ENCODE measurements around the gene MUC3A.
"Not testable (repeated sequence)": the region's sequence is repeated elsewhere in the genome, so short reads cannot be mapped to it uniquely, and the experiment has no call there.

The MUC3A gene

DNA sequence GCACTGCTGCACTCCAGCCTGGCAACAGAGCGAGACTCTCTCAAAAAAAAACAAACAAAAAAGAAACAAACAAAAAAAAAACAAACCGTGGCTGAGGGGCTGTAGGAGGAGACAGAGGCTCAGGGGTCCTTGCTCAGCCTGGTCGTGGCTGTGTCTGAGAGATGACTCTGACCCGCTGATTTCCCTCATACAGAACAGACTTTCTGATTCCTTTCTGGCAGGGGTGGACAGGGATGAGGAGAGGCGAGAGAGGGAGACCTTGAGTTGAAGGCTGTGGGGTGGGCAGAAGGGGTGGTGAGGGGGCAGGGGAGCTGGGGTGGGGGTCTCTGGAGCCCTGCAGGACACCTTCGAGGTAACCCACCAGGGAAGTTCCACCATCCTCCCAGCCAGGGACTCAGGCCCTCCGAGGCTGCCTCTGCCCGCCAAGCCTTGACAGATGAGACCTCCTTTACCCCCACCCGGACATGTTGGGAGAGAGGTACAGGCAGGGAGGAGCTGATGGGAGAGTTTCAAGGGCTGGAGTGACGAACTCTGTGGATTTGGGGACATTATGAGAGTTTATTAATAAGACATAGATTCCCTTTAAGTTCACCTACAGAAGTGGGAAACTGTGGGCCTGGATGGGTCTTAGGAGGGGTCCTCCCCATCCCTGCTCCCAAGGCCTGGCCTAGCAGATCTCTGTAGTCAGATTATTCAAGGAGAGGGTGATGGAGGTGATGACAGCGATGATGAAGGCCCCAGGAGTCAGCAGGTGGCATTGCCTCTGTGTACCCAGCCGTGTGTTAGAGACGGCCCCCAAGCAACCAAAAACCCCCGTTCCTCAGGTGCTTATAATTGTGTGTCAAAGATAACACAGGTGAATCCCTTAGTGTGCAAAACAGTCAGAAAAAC is 22.0 kb downstream of the MUC3A start:
- FAIRE-seq = no peak

- FAIRE-seq = no peak
Measured at GRCh38 chr7:100972002-100972347, 22.6 kb downstream of the MUC3A start.

DNA sequence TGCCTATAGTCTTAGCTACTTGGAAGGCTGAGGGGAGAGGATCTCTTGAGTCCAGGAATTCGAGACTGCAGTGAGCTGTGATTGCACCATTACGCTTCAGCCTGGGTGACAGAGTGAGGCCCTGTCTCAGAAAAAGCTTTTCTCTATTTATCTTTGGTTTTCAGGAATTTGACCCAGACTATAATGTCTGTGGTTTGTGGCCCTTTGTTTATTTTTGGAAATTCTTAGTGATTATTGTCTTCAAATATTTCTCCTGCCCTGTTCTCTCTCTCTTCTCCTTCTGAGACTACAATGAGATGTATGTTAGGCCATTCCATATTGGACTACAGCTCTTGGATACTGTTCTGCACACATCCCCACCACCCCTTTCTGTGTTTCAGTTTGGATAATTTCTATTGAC is 24.7 kb downstream of the MUC3A start:
- FAIRE-seq = no peak

GRCh38 chr7:100975371-100975821 is 26.1 kb downstream of the MUC3A start:
- no peak for FAIRE-seq

DNA sequence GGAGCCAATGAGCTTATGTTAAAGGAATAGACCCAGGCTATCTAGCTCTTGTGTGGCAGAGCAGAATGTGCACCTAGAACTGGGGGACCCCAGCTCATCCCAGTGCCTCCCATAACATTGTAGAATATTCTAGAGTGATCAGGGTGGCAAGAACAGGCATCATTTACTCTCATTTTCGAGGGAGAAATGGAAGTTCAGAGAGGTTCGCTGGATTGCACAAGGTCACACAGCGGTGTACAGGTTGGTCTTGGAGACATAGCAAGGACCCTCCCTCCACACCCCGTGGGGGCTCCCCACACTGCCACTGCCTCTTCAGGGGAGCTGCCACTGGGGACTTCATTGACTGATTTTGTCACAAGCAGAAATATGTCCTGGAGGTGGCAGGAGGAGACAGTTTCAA is 29.0 kb downstream of the MUC3A start:
- FAIRE-seq = no peak

GRCh38 chr7:100983451-100984187 is 34.3 kb downstream of the MUC3A start:
- no peak for FAIRE-seq

DNA sequence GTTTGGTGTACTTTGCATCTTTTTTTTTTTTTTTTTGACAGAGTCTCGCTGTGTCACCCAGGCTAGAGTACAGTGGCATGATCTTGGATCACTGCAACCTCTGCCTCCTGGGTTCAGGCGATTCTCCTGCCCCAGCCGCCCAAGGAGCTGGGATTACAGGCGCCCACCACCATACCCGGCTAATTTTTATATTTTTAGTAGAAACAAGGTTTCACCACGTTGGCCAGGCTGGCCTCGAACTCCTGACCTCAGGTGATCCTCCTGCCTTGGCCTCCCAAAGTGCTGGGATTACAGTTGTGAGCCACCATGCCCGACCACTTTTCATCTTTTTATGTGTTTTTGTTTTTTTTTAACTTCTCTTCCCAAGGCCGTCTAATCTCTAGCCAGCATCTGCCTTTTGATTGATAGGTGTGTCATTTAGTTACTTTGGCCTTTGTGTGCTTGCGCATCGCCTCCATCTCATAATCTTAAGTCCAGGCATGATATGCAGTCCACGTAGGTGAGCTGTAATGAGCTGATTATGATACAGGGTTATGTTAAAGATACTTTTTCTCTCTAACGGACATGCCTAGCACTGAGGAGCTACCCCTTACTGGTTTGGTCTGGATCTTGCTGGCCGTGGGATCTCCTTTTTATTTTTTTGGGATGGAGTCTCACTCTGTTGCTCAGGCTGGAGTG is 35.0 kb downstream of the MUC3A start:
- FAIRE-seq = not testable (repeated sequence)

DNA sequence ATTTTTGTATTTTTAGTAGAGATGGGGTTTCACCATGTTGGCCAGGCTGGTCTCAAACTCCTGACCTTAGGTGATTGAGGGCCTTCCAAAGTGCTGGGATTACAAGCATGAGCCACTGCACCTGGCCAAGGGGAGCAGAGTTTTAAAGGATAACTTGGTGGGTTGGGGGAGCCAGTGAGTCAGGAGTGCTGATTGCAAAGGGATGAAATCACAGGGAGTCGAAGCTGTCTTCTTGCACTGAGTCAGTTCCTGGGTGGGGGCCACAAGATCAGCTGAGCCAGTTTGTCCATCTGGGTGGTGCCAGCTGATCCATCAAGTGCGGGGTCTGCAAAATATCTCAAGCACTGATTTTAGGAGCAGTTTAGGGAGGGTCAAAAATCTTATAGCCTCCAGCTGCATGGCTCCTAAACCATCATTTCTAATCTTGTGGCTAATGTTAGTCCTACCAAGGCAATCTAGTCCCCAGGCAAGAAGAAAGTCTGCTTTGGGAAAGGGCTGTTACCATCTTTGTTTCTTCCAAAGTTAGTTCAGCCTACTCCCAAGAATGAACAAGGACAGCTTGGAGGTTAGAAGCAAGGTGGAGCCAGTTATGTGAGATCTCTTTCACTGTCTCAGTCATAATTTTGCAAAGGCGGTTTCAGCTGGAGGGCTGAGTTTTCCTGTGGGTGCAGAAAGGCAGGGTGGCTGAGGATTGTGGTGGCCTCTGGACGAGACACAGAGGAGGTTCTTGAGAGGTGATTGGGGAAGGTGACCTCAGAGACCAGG is 35.9 kb downstream of the MUC3A start:
- not testable (repeated sequence) for FAIRE-seq

DNA sequence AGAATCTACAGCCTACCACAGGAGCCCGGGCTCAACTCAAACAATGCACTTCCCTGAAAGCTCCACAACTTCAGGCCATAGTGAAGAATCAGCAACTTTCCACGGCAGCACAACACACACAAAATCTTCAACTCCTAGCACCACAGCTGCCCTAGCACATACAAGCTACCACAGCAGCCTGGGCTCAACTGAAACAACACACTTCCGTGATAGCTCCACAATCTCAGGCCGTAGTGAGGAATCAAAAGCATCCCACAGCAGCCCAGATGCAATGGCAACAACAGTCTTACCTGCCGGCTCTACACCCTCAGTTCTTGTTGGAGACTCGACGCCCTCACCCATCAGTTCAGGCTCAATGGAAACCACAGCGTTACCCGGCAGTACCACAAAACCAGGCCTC is 42.3 kb downstream of the MUC3A start:
- FAIRE-seq = no peak

DNA sequence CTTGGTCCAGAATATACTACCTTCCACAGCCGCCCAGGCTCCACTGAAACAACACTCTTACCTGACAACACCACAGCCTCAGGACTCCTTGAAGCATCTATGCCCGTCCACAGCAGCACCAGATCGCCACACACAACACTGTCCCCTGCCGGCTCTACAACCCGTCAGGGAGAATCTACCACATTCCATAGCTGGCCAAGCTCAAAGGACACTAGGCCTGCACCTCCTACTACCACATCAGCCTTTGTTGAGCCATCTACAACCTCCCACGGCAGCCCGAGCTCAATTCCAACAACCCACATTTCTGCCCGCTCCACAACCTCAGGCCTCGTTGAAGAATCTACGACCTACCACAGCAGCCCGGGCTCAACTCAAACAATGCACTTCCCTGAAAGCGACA is 42.9 kb downstream of the MUC3A start:
- not testable (repeated sequence) for FAIRE-seq

DNA sequence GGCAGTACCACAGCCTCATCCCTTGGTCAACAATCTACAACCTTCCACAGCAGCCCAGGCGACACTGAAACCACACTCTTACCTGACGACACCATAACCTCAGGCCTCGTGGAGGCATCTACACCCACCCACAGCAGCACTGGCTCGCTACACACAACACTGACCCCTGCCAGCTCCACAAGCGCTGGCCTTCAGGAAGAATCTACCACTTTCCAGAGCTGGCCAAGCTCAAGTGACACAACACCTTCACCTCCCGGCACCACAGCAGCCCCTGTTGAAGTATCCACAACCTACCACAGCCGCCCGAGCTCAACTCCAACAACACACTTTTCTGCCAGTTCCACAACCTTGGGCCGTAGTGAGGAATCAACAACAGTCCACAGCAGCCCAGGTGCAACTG is 45.3 kb downstream of the MUC3A start:
- FAIRE-seq = not testable (repeated sequence)

- not testable (repeated sequence) for FAIRE-seq
Measured at GRCh38 chr7:100998530-100998929, 49.2 kb downstream of the MUC3A start.

DNA sequence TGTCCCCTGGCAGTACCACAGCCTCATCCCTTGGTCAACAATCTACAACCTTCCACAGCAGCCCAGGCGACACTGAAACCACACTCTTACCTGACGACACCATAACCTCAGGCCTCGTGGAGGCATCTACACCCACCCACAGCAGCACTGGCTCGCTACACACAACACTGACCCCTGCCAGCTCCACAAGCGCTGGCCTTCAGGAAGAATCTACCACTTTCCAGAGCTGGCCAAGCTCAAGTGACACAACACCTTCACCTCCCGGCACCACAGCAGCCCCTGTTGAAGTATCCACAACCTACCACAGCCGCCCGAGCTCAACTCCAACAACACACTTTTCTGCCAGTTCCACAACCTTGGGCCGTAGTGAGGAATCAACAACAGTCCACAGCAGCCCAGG is 50.0 kb downstream of the MUC3A start:
- not testable (repeated sequence) for FAIRE-seq

DNA sequence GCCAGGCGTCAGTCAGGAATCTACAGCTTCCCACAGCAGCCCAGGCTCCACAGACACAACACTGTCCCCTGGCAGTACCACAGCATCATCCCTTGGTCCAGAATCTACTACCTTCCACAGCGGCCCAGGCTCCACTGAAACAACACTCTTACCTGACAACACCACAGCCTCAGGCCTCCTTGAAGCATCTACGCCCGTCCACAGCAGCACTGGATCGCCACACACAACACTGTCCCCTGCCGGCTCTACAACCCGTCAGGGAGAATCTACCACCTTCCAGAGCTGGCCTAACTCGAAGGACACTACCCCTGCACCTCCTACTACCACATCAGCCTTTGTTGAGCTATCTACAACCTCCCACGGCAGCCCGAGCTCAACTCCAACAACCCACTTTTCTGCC is 50.7 kb downstream of the MUC3A start:
- FAIRE-seq = not testable (repeated sequence)

DNA sequence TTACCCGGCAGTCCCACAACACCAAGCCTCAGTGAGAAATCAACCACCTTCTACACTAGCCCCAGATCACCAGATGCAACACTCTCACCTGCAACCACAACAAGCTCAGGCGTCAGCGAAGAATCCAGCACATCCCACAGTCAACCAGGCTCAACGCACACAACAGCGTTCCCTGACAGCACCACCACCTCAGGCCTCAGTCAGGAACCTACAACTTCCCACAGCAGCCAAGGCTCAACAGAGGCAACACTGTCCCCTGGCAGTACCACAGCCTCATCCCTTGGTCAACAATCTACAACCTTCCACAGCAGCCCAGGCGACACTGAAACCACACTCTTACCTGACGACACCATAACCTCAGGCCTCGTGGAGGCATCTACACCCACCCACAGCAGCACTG is 53.0 kb downstream of the MUC3A start:
- FAIRE-seq = not testable (repeated sequence)

DNA sequence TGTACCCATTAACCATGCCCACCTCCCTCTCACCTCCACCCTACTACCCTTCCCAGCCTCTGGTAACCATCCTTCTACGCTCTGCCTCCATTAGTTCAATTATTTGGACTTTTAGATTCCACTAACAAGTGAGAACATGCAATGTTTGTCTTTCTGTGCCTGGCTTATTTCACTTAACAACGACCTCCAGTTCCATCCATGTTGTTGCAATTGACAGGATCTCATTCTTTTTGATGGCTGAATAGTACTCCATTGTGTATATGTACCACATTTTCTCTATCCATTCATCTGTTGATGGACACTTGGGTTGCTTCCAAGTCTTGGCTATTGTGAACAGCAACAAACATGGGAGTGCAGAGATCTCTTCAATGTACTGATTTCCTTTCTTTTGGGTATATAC is 58.0 kb downstream of the MUC3A start:
- FAIRE-seq = not testable (repeated sequence)

DNA sequence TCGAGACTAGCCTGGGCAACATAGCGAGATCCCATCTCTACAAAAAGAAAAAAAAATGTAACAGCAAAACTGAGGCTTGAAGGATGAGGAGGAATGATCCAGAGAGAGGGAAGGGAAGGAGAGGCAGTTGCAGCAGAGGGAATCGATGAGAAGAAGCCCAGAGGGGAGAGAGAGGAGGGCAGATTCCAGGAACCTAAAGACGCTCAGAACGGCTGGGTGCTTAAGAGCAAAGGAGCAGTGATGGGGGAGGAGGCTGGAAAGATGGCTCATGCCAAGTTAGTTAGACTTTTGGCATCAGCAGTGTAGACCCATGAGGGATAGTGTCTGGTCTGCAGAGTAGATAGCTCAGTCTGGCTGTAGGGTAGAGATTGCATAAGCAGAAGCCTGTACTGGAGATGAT is 60.3 kb downstream of the MUC3A start:
- FAIRE-seq = no peak

- no peak for FAIRE-seq
Measured at GRCh38 chr7:101012931-101013330, 63.6 kb downstream of the MUC3A start.

DNA sequence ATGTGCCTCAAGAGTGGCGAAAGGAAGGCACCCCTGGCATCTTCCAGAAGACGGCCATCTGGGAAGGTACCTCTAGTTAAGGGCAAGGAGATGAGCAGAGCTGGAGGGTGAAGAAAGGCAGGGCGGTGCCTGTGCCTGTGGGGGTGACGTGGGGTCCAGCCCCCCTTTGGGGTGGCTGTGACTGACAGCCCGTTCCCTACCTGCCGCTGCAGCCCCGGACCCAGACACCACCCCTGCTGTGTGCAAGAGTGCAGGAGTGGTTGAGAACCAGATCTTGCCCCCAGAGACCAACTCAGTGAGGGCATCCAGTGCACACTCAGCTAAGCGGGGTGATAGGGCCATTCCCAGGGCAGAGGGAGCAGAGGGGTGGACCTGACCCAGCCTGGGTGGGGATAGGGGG is 66.3 kb downstream of the MUC3A start:
- FAIRE-seq = no peak

- FAIRE-seq = no peak
Measured at GRCh38 chr7:101017064-101017777, 67.9 kb downstream of the MUC3A start.

Data from G401.6 (cell line).